K562 (cell line): Measurements from ENCODE around the gene BICDL1. TPM values are rescaled to one million over a fixed set of nuclear protein-coding genes. Genes with fewer than 3 reads are reported as not detected.

ENCODE experiments used
- ARID3A ChIP-seq: IDR thresholded peaks from 2 replicates; pipeline ENCODE4 v1.6.1; 2012; ENCODE audit warnings: low read depth, low read length, improper control_type of control experiment, borderline replicate concordance
- ATF1 ChIP-seq, 2 experiments: fragments of 450-650 bp in 1 of 2; IDR thresholded peaks; 2 replicates each; pipeline ENCODE4 v1.6.1; 2016; ENCODE audit warnings: missing compliant biosample characterization in 1 of 2, missing genetic modification characterization in 1 of 2
- ATF3 ChIP-seq, 2 experiments: fragments of 450-650 bp in 1 of 2; sonication (generic) in 1 of 2; formaldehyde crosslinking in 1 of 2; IDR thresholded peaks in 1 of 2; conservative IDR thresholded peaks in 1 of 2; 2 replicates each; pipeline versions ENCODE4 v1.6.1 to v1.8.1; 2016 to 2023; ENCODE audit warnings: mild to moderate bottlenecking in 2 of 2, moderate library complexity in 2 of 2, inconsistent platforms in 1 of 2, missing genetic modification reagents in 1 of 2
- ATF4 ChIP-seq: fragments of 450-650 bp; formaldehyde crosslinking; IDR thresholded peaks from 2 replicates; pipeline ENCODE4 v1.4.0; 2022; ENCODE audit warnings: mild to moderate bottlenecking, moderate library complexity
- FOSL1 ChIP-seq: fragments of 200-800 bp; sonication (Bioruptor generic); conservative IDR thresholded peaks from 2 replicates; pipeline ENCODE4 v1.6.1; 2016; ENCODE audit warnings: missing genetic modification characterization, missing compliant biosample characterization
- FUS ChIP-seq: fragments of 200-400 bp; formaldehyde crosslinking; optimal IDR thresholded peaks from 2 replicates; pipeline ENCODE3; 2017; ENCODE audit warnings: low read depth, low read length
- GABPA ChIP-seq: fragments of 200-800 bp; sonication (Bioruptor generic); conservative IDR thresholded peaks from 2 replicates; pipeline ENCODE4 v1.6.1; 2016; ENCODE audit warnings: low read depth, missing genetic modification characterization, missing compliant biosample characterization
- GABPB1 ChIP-seq: sonication (generic); formaldehyde crosslinking; IDR thresholded peaks from 2 replicates; pipeline ENCODE4 v1.8.0; 2022; ENCODE audit warnings: mild to moderate bottlenecking, missing genetic modification reagents
- HNRNPLL ChIP-seq: fragments of 200-400 bp; formaldehyde crosslinking; IDR thresholded peaks from 2 replicates; pipeline ENCODE4 v1.6.1; 2017; ENCODE audit warnings: low read length, low read depth, mild to moderate bottlenecking; ENCODE audit not compliant: poor library complexity, severe bottlenecking
- JUND ChIP-seq, 2 experiments: IDR thresholded peaks; 2 replicates in 1 of 2; 3 replicates in 1 of 2; pipeline ENCODE4 v1.6.1; 2011; ENCODE audit warnings: borderline replicate concordance in 2 of 2, low read depth in 2 of 2, low read length in 2 of 2, improper control_type of control experiment in 1 of 2, missing biosample characterization in 1 of 2, missing genetic modification characterization in 1 of 2, missing genetic modification reagents in 1 of 2
- KLF13 ChIP-seq: fragments of 450-650 bp; IDR thresholded peaks from 2 replicates; pipeline ENCODE4 v1.6.1; 2016; ENCODE audit warnings: missing genetic modification characterization, low read depth, mild to moderate bottlenecking, missing compliant biosample characterization, moderate library complexity, borderline replicate concordance
- MAFG ChIP-seq: fragments of 450-650 bp; conservative IDR thresholded peaks from 2 replicates; pipeline ENCODE4 v1.6.1; 2016; ENCODE audit warnings: missing genetic modification characterization, missing compliant biosample characterization
- MIER1 ChIP-seq: fragments of 450-650 bp; IDR thresholded peaks from 2 replicates; pipeline ENCODE4 v1.6.1; 2016; ENCODE audit warnings: antibody characterized with exemption, mild to moderate bottlenecking, low read depth
- NCOR1 ChIP-seq: fragments of 450-650 bp; IDR thresholded peaks from 2 replicates; pipeline ENCODE4 v1.6.1; 2016; ENCODE audit warnings: mild to moderate bottlenecking, moderate library complexity
- PML ChIP-seq: IDR thresholded peaks from 2 replicates; pipeline ENCODE4 v1.6.1; 2012; ENCODE audit warnings: low read length, inconsistent platforms
- SAFB ChIP-seq: fragments of 200-400 bp; formaldehyde crosslinking; IDR thresholded peaks from 2 replicates; pipeline ENCODE4 v1.6.1; 2017; ENCODE audit warnings: low read depth, low read length, borderline replicate concordance
- SOX6 ChIP-seq: fragments of 450-650 bp; IDR thresholded peaks from 2 replicates; pipeline ENCODE4 v1.6.1; 2014; ENCODE audit warnings: mild to moderate bottlenecking
- SP1 ChIP-seq: sonication (generic); formaldehyde crosslinking; IDR thresholded peaks from 2 replicates; pipeline ENCODE4 v1.8.1; 2022; ENCODE audit warnings: mild to moderate bottlenecking, missing genetic modification reagents
- SRSF7 ChIP-seq: fragments of 200-400 bp; formaldehyde crosslinking; optimal IDR thresholded peaks from 2 replicates; pipeline ENCODE3; 2017; ENCODE audit warnings: mild to moderate bottlenecking, low read depth, low read length
- THRB ChIP-seq: fragments of 450-650 bp; formaldehyde crosslinking; conservative IDR thresholded peaks from 2 replicates; pipeline ENCODE4 v1.4.0; 2022; ENCODE audit warnings: mild to moderate bottlenecking, missing genetic modification characterization
- ZBTB7A ChIP-seq: IDR thresholded peaks from 2 replicates; pipeline ENCODE4 v1.6.1; 2011; ENCODE audit warnings: low read depth, mild to moderate bottlenecking, low read length, moderate library complexity, borderline replicate concordance; ENCODE audit not compliant: control insufficient read depth
- polyA plus RNA-seq, 8 experiments: library from polyadenylated mRNA; depleted of rRNA in 4 of 8; stranded (reverse) in 5 of 8; unstranded in 3 of 8; fragments of >200 nt; fragmentation: Nextera tagmentation in 2 of 8; fragmentation: Illumina TruSeq in 1 of 8; extraction: Ambion mirVana in 2 of 8; extraction: Trizol in 1 of 8; gene quantifications; 2 replicates each; pipeline versions ENCODE4 v1.2.1 to v1.2.3, GENCODE V29; 2011 to 2014; ENCODE audit warnings: inconsistent platforms in 1 of 8, missing spikeins in 1 of 8
- total RNA-seq, 7 experiments: library from RNA; depleted of rRNA in 6 of 7; stranded (reverse); fragments of >200 nt in 6 of 7; fragmentation: Illumina TruSeq in 2 of 7; extraction: Trizol in 2 of 7; gene quantifications; 2 replicates each; pipeline versions ENCODE4 v1.2.1 to v1.2.3, GENCODE V29; 2011 to 2021; ENCODE audit warnings: low replicate concordance in 1 of 7

Gene BICDL1
- total and polyA plus RNA-seq, 9 of the 15 experiments (the other 6 are each of a cell fraction or from before 2014, with no cell fraction given) = 0.06 to 2.0 (median 0.58) TPM

GRCh38 chr12:119988472-119989360, at the start of gene BICDL1 (continued):
- TF ChIP-seq ATF1 (CRISPR knock-in tag; IDR thresholded peaks at IDR 0.05) (no peak), ATF1 (tag; IDR thresholded peaks at IDR 0.05) (peak; percentile 46; the same call in 1 of the 2 replicates), THRB (CRISPR knock-in tag) (no peak), GABPB1 (CRISPR knock-in tag) (no peak), KLF13 (peak; percentile 92), SP1 (CRISPR knock-in tag) (peak; percentile 55), SAFB (0 out of 2 replicates have a peak, but pooled peaks have one; percentile 49), SRSF7 (no peak), SOX6 (0 out of 2 replicates have a peak, but pooled peaks have one; percentile 12), GABPA (tag) (peak; percentile 66), FUS (peak; percentile 13), HNRNPLL (peak; percentile 49), FOSL1 (peak; percentile 40; the same call in 1 of the 2 replicates), ARID3A (no peak), ATF3 (IDR thresholded peaks at IDR 0.05) (peak; percentile 51), ATF3 (CRISPR knock-in tag; conservative IDR thresholded peaks at IDR 0.05) (no peak), MIER1 (peak; percentile 73; the same call in 1 of the 2 replicates), ZBTB7A (peak; percentile 63; the same call in 1 of the 2 replicates), JUND (IDR thresholded peaks at IDR 0.05; ENCODE audit: borderline replicate concordance, low read depth, low read length) (0 out of 2 replicates have a peak, but pooled peaks have one; percentile 10), JUND (tag; IDR thresholded peaks at IDR 0.05; ENCODE audit: borderline replicate concordance, low read depth, low read length) (no peak), NCOR1 (no peak), MAFG (tag) (peak; percentile 87), ATF4 (no peak), PML (no peak)
